ENCODE data around the gene NEFH.

GRCh38 chr22:29510542-29510941 is 30.5 kb downstream of the NEFH start:
- TF ChIP-seq EZH2 (IDR thresholded peaks at IDR 0.05) (no peak), POLR2AphosphoS5 (IDR thresholded peaks at IDR 0.05; ENCODE audit: borderline replicate concordance, low read depth, low read length) (no peak), FOXP2 (optimal IDR thresholded peaks at IDR 0.05; ENCODE audit: control extremely low read depth, extremely low read length, insufficient read depth) (no peak)

All from SK-N-MC (cell line).